ENCODE data around the gene PRKN. TPM values are rescaled to one million over a fixed set of nuclear protein-coding genes. Genes with fewer than 3 reads are reported as not detected.

The PRKN gene
- polyA plus RNA-seq, 1 donor from 2014 or later, result 1.2 TPM

- H3K9me2 ChIP-seq (ENCODE audit: insufficient read depth, low read length), result no peaks in the 10 kb centered on the region
- peaks cover 3% of the 10 kb centered on the region for H3K9me3 ChIP-seq (ENCODE audit: low read length)
- no peaks in the 10 kb centered on the region for H3K27me3 ChIP-seq (ENCODE audit: insufficient read depth, low read depth, low read length)
- no peak overlapping the region for H2AFZ ChIP-seq (ENCODE audit: low read depth, low read length)
- H3F3A ChIP-seq (ENCODE audit: insufficient read depth, low read length, poor library complexity, severe bottlenecking), result no peaks in the 10 kb centered on the region
- H3K27ac ChIP-seq (ENCODE audit: low read length), result no peak overlapping the region
- no peaks in the 10 kb centered on the region for H3K36me3 ChIP-seq (ENCODE audit: insufficient read depth, low read length)
- H3K4me2 ChIP-seq (ENCODE audit: low read length), result no peak overlapping the region
- H3K4me3 ChIP-seq (ENCODE audit: low read length), result no peak overlapping the region
- no peaks in the 10 kb centered on the region for H4K20me1 ChIP-seq (ENCODE audit: insufficient read depth)
- TF ChIP-seq, protein P1, sequence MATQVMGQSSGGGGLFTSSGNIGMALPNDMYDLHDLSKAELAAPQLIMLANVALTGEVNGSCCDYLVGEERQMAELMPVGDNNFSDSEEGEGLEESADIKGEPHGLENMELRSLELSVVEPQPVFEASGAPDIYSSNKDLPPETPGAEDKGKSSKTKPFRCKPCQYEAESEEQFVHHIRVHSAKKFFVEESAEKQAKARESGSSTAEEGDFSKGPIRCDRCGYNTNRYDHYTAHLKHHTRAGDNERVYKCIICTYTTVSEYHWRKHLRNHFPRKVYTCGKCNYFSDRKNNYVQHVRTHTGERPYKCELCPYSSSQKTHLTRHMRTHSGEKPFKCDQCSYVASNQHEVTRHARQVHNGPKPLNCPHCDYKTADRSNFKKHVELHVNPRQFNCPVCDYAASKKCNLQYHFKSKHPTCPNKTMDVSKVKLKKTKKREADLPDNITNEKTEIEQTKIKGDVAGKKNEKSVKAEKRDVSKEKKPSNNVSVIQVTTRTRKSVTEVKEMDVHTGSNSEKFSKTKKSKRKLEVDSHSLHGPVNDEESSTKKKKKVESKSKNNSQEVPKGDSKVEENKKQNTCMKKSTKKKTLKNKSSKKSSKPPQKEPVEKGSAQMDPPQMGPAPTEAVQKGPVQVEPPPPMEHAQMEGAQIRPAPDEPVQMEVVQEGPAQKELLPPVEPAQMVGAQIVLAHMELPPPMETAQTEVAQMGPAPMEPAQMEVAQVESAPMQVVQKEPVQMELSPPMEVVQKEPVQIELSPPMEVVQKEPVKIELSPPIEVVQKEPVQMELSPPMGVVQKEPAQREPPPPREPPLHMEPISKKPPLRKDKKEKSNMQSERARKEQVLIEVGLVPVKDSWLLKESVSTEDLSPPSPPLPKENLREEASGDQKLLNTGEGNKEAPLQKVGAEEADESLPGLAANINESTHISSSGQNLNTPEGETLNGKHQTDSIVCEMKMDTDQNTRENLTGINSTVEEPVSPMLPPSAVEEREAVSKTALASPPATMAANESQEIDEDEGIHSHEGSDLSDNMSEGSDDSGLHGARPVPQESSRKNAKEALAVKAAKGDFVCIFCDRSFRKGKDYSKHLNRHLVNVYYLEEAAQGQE (IDR thresholded peaks at IDR 0.05; ENCODE audit: borderline replicate concordance), result no peak
- TF ChIP-seq EZH2 (IDR thresholded peaks at IDR 0.05; ENCODE audit: borderline replicate concordance, insufficient read depth, low read length, poor library complexity, severe bottlenecking), result no peak
- no peak for TF ChIP-seq RAD21 (conservative IDR thresholded peaks at IDR 0.05)
- TF ChIP-seq, protein P2, sequence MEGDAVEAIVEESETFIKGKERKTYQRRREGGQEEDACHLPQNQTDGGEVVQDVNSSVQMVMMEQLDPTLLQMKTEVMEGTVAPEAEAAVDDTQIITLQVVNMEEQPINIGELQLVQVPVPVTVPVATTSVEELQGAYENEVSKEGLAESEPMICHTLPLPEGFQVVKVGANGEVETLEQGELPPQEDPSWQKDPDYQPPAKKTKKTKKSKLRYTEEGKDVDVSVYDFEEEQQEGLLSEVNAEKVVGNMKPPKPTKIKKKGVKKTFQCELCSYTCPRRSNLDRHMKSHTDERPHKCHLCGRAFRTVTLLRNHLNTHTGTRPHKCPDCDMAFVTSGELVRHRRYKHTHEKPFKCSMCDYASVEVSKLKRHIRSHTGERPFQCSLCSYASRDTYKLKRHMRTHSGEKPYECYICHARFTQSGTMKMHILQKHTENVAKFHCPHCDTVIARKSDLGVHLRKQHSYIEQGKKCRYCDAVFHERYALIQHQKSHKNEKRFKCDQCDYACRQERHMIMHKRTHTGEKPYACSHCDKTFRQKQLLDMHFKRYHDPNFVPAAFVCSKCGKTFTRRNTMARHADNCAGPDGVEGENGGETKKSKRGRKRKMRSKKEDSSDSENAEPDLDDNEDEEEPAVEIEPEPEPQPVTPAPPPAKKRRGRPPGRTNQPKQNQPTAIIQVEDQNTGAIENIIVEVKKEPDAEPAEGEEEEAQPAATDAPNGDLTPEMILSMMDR (IDR thresholded peaks at IDR 0.05; ENCODE audit: poor library complexity, severe bottlenecking), result no peak
- TF ChIP-seq EP300 (conservative IDR thresholded peaks at IDR 0.05; ENCODE audit: poor library complexity, severe bottlenecking), result no peak
- no peak for TF ChIP-seq MXI1 (conservative IDR thresholded peaks at IDR 0.05; ENCODE audit: poor library complexity, severe bottlenecking)
- no peak for TF ChIP-seq POLR2AphosphoS5 (IDR thresholded peaks at IDR 0.05)
- TF ChIP-seq TAF1 (IDR thresholded peaks at IDR 0.05; ENCODE audit: low read depth), result no peak
- TF ChIP-seq SMC3 (conservative IDR thresholded peaks at IDR 0.05; ENCODE audit: poor library complexity), result no peak
- no peaks in the 10 kb centered on the region for H3K79me2 ChIP-seq (replicated peaks; ENCODE audit: insufficient read depth, low read length)
- no peak overlapping the region for H3K9ac ChIP-seq (ENCODE audit: low read length)
Observed at GRCh38 chr6:162404951-162405350, 322.6 kb downstream of the PRKN start.

GRCh38 chr6:162403031-162403430 lies 324.5 kb downstream of the PRKN start:
- Histone ChIP-seq H3K27me3 (ENCODE audit: insufficient read depth, low read depth, low read length) (no peaks in the 10 kb centered on the region), H3K4me3 (ENCODE audit: low read length) (no peak overlapping the region), H3K9me3 (ENCODE audit: low read length) (peaks cover 3% of the 10 kb centered on the region), H3K9ac (ENCODE audit: low read length) (no peak overlapping the region), H3K27ac (ENCODE audit: low read length) (no peak overlapping the region), H2AFZ (ENCODE audit: low read depth, low read length) (no peak overlapping the region), H3K36me3 (ENCODE audit: insufficient read depth, low read length) (no peaks in the 10 kb centered on the region), H3K9me2 (ENCODE audit: insufficient read depth, low read length) (no peaks in the 10 kb centered on the region), H4K20me1 (ENCODE audit: insufficient read depth) (no peaks in the 10 kb centered on the region), H3K79me2 (replicated peaks; ENCODE audit: insufficient read depth, low read length) (no peaks in the 10 kb centered on the region), H3F3A (ENCODE audit: insufficient read depth, low read length, poor library complexity, severe bottlenecking) (no peaks in the 10 kb centered on the region), H3K4me2 (ENCODE audit: low read length) (no peak overlapping the region)
- TF ChIP-seq TAF1 (IDR thresholded peaks at IDR 0.05; ENCODE audit: low read depth) (no peak), SMC3 (conservative IDR thresholded peaks at IDR 0.05; ENCODE audit: poor library complexity) (no peak), RAD21 (conservative IDR thresholded peaks at IDR 0.05) (no peak), EZH2 (IDR thresholded peaks at IDR 0.05; ENCODE audit: borderline replicate concordance, insufficient read depth, low read length, poor library complexity, severe bottlenecking) (no peak), MXI1 (conservative IDR thresholded peaks at IDR 0.05; ENCODE audit: poor library complexity, severe bottlenecking) (no peak), EP300 (conservative IDR thresholded peaks at IDR 0.05; ENCODE audit: poor library complexity, severe bottlenecking) (no peak), POLR2AphosphoS5 (IDR thresholded peaks at IDR 0.05) (no peak)
- TF ChIP-seq, protein P2 (IDR thresholded peaks at IDR 0.05; ENCODE audit: poor library complexity, severe bottlenecking), result no peak
- TF ChIP-seq, protein P1 (IDR thresholded peaks at IDR 0.05; ENCODE audit: borderline replicate concordance), result no peak

All from neural cell (in vitro differentiated cells).